ENCODE data around the gene CMSS1.
A peak's percentile ranks its signal among the peaks of the same experiment; 100 is the strongest.
"Not testable (repeated sequence)": the region's sequence is repeated elsewhere in the genome, so short reads cannot be mapped to it uniquely, and the experiment has no call there.

Gene CMSS1

DNA sequence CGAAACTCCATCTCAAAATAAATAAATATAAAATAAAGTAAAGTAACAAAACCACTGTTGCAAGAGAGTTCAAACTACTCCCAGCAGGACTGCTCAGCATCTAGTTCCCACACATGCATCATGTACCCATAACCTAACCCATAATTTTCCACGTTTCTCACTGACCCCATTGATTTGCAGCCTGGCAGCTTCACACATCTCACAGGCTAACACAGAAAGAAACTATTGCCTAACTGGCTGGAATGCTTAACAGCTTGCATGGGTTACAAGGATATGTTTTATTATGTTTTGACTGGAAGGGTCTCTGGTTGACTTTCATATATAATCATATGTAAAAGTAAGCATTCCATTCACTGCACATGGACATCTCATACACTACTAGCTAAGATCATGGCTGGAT lies 387.5 kb downstream of the CMSS1 start:
- DNase-seq, result peak; percentile 32

DNA sequence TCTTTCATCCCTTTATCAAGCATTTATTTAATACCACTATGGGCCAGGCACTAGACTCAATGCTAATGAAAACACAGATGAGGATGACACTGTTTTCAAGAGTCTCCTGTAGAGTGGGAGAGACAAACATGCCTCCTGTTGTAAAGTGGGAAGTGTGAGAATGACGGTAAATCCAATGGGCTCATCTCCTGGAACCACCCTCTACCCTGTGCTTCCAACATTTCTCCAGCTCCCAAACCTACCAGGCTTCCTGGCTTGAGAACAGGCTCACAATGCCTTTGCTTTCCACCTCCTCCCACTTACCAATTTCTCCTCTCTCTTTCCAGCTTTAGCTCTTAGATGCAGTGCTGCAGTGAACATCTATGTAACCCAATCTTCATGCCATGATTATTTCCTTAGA lies 389.0 kb downstream of the CMSS1 start:
- DNase-seq, result no peak

DNA sequence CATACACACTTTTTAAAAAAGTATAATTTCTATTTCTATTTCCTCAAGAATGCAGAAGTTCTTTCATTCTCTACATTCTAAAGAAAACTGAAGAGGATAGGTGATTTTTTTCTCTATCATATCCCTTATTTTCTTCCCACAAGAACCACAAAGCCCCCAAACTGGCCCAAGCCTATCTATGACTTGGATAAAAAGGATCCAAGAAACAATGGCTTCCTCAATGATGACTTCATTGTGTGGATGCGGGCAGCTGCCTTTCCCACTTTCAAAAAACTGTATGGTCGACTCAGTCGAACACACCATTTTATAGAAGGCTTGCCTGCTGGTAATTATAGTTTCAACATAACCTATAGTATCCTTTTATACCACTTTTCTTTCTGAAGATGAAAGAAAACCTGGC lies 390.2 kb downstream of the CMSS1 start:
- DNase-seq, result no peak

DNA sequence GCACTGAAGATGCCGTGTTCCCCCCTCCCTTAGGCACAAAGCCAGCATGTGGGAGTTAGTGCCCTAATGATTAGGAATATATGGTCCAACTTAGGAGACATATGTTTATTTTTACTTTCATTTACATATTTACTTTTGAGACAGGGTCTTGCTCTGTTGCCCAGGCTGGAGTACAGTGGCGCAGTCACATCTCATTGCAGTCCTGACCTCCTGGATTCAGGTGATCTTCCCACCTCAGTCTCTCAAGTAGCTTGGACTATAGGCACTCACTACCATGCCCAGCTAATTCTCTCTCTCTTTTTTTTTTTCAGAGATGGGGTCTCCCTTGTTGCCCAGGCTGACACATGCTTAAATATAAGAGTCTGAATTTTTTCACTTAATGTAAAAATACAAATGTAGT lies 391.5 kb downstream of the CMSS1 start:
- no peak for DNase-seq

DNA sequence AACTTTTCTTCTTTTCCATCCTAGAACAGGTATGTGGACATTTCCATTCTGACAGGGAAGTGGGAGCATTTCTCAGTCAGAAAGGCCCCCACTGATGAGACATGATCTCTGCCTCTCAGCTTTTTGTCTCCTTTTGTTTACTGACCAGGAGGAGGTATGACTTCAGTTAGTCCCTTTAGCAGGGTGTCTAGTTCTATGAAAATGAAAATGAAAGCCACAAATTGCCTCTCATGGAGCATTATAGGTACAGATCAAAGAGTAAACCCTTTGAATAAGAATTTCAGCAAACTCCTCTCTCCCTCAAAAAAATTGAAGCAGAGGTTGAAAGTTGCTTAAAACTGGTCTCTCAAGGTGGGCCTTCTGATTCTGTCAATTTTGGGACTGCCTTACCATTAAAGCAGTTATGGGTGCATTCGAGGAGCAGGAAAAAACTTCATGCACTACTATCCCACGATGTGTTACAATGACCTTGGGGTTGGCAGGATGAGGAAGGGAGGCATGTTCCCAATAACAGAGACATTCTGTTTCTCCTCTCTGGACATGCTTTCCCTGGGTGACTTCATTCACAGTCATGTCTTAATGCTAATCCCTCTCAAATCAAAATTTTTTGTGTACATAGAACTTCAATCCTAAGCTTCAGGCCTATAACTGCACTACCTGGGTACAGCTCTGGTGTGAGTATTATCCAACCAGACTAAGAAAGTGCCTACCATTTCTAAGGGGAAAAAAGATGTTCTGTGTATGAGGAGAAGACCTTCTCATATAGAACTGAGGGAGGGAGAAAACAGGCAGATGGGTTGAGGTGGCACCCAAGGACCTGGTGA lies 392.5 kb downstream of the CMSS1 start:
- no peak for DNase-seq

DNA sequence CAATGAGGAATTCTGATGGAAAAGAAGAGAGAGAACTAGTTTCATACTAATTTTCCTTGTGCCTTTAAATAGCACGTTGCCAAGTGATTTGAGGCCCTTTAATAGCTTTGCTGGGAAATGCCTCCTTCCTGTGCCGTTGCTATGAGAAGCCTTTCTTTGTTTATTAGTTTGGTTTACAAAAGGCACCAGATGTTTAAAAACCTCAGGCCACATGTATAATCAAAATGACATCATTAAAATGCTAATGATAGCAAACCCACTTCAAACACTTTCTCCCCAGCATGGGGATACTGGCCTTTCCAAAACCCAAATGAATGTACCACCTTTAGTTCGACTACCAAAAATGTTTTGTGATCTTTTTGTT lies 393.1 kb downstream of the CMSS1 start:
- DNase-seq, result peak; percentile 55

DNA sequence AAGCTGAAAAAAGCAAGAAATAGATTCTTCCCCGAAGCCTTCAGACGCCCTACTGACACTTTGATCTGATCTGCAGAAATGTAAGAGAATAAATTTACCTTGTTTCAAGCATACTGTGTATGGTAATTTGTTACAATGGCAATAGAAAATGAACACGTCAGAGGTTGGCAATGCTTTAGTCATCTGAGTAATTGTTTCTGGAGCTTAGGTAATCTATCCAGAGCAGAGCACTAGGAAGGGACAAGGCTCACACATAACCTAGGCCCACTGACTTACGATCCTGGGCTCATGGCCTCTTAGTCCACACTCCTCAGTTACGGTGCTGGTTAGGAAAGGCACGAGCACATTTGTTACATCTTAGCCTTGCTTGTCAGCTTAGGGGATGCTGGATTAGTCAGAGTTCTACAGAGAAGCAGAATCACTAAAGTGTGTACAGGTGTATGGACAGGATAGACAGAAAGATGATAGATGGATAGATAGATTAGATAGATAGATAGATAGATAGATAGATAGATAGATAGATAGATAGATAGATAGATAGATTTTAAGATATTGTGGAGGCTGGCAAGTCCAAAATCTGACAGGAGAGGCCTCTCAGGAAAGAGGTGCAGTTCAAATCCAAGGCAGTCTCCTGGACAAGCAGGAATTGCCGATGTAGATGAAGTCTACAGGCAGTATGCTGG lies 396.4 kb downstream of the CMSS1 start:
- DNase-seq, result no peak

DNA sequence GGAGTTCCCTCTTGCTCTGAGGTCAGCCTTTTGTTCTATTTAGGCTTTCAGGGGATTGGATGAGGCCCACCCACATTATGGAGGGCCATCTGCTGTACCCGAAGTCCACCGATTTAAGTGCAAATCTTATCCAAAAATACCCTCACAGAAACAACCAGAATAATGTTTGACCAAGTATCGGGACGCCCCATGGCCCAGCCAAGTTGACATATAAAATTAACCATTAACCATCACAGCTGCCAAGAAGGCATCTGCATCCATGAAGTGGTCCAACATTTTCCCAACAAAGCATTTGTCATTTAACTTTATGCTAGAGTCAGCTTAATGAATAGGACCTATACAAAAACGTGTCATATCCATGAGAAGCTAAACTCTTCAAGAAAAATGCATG lies 396.9 kb downstream of the CMSS1 start:
- DNase-seq, result no peak

DNA sequence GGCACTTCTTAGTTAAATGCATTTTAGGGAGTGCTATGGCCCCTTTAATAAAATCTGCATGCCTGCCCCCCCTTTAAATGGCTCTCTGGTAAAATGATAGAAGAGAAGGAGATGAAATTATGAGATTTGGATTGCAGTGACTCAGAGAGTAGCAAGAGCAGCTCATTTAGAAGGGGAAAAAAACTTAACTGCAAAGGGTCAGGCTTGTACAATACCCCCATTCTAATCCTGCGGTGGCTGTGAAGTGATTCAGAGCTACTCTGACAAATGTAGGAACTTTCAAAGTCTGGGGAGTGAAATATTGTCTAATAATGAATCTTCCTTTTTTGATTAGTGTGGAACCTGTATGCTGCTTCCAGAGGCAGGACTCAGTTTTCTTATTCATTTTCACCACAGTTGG lies 399.1 kb downstream of the CMSS1 start:
- DNase-seq, result no peak

DNA sequence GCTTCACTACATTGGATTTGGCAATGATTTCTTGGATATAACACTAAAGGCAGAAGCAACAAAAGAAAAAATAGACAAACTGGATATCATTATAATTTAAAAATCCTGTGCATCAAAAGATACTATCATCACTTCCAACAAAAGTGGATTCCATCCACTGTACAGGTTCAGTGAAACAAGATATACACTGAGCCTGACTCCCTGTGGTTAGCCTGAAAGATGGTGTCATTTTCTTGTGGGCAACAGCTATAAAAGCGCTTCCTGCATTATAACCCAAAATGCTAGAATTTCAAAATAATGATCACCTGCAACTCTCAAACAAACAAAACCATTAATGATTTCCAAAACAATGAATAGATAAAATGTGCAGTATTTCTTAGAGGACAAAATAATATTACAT lies 403.5 kb downstream of the CMSS1 start:
- DNase-seq, result no peak

DNA sequence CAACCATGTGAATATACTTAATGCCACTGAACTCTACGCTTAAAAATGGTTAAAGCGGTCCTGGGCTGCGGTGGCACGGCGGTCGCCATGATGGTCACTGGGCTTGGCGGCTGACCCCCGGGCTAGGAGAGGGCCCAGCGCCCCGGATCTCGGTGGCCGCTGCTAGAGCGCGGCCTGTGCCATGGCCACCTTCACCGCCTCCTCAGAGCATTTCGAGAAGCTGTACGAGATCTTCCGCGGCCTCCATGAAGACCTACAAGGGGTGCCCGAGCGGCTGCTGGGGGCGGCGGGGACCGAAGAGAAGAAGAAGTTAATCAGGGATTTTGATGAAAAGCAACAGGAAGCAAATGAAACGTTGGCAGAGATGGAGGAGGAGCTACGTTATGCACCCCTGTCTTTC lies 407.5 kb downstream of the CMSS1 start:
- no peak for DNase-seq

DNA sequence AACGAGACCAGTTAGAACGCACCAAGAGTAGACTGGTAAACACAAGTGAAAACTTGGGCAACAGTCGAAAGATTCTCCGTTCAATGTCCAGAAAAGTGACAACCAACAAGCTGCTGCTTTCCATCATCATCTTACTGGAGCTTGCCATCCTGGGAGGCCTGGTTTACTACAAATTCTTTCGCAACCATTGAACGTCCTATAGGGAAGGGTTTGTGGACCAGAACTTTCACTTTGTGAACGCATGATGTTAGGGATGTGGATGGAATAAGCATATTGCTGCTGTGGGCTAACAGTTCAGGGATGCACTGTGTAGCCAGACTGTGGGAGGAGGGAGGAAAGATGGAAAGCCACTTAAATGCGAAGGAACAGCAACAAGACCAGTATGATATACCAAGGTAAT lies 408.2 kb downstream of the CMSS1 start:
- no peak for DNase-seq

DNA sequence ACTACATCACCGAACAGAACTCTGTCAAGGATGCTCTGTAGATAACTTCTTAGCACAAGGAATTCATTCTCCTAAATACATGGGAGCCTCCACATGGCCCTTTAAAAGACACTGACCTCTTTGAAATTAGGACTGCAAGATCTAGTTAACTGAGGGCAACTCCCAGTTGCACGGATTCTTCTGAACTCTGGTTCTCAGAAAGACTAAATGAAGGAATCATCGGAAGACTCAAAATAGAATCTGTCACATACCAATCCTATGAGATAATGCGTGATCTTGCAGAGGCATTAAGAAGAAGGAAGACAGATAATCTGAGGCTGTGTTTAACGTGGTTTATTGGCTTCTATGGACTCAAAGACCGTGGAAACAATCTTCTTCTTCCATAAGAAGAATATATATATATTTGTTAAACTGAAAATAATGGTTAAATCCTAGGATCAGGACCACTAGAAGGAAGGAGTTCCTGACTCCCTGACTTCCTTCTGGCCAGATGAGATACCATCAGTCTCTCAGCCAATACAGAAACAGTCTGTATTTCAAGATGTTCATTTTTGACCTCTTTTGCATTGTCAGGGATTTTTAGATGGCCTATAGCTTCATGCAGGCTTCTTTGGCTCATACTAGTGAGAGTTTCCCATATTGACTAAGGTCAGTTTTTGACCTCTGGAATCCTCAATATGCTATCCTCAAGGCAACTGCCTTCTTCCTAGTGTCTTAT lies 409.2 kb downstream of the CMSS1 start:
- DNase-seq, result no peak

DNA sequence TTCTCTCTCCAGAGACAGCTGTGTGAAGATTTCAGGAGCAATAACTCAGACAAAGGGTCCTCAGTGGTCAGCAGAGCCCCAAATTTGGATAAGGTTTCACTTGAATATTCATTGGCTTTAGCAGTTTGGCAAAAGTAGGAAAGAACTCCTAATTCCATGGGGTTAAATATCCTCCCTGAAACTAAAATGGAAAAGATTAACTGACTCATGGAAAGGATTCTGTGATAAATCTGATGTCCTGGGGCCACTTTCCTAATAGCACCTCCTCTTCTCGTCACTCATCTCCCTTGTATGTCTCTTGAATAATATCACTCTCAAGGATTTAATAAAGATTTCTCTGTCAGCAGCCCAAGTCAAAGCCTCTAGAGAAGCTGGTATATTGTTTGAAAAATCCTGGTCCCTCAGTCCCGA lies 409.9 kb downstream of the CMSS1 start:
- peak; percentile 47 for DNase-seq

DNA sequence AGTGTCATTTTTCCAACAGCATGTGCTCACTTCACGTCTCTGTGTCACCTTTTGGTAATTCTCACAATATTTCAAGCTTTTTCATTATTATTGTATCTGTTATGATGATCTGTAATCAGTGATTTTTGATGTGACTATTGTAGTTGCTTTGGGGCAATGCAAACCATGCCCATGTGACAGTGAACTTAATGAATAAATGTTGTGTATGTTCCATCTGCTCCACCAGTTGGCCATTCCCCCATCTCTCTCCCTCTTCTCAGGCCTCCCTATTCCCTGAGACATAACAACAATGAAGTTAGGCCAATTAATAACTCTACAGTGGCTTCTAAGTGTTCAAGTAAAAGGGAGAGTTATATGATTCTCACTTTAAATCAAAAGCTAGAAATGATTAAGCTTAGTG lies 410.6 kb downstream of the CMSS1 start:
- DNase-seq, result no peak

DNA sequence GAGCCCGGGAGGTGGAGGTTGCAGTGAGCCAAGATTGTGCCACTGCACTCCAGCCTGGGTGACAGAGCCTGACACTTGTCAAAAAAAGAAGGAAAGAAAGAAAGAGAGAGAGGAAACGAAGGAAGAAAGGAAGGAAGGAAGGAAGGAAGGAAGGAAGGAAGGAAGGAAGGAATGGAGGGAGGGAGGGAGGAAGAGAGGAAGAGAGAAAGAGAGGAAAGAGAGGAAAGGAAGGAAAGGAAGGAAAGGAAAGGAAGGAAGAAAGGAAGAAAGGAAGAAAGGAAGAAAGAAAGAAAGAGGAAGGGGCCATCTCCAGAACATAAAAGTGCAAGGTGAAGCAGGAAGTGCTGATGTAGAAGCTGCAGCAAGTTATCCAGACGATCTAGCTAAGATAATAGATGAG lies 411.5 kb downstream of the CMSS1 start:
- not testable (repeated sequence) for DNase-seq

DNA sequence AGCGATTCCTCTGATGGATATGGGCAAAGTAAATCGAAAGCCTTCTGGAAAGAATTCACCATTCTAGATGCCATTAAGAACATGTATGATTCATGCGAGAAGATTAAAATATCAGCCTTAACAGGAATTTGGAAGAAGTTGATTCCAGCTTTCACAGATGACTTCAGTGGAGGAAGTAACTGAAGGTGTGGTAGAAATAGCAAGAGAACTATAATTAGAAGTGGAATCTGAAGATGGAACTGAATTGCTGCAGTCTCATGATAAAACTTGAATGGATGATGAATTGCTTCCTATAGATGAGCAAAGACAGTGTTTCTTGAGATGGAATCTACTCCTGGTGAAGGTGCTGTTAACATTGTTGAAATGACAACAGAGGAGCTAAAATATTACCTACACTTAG lies 413.0 kb downstream of the CMSS1 start:
- no peak for DNase-seq
